ENCODE measurements around the gene HDAC4.

GRCh38 chr2:239009589-239009961 lies 391.2 kb downstream of the HDAC4 start:
- TF ChIP-seq CREB1 (IDR thresholded peaks at IDR 0.05; ENCODE audit: low read depth) (no peak), USF1 (IDR thresholded peaks at IDR 0.05) (no peak), YY1 (IDR thresholded peaks at IDR 0.05; ENCODE audit: low read depth) (no peak), EP300 (IDR thresholded peaks at IDR 0.05; ENCODE audit: borderline replicate concordance) (no peak), MAX (IDR thresholded peaks at IDR 0.05) (no peak)
- TF ChIP-seq, protein P1, sequence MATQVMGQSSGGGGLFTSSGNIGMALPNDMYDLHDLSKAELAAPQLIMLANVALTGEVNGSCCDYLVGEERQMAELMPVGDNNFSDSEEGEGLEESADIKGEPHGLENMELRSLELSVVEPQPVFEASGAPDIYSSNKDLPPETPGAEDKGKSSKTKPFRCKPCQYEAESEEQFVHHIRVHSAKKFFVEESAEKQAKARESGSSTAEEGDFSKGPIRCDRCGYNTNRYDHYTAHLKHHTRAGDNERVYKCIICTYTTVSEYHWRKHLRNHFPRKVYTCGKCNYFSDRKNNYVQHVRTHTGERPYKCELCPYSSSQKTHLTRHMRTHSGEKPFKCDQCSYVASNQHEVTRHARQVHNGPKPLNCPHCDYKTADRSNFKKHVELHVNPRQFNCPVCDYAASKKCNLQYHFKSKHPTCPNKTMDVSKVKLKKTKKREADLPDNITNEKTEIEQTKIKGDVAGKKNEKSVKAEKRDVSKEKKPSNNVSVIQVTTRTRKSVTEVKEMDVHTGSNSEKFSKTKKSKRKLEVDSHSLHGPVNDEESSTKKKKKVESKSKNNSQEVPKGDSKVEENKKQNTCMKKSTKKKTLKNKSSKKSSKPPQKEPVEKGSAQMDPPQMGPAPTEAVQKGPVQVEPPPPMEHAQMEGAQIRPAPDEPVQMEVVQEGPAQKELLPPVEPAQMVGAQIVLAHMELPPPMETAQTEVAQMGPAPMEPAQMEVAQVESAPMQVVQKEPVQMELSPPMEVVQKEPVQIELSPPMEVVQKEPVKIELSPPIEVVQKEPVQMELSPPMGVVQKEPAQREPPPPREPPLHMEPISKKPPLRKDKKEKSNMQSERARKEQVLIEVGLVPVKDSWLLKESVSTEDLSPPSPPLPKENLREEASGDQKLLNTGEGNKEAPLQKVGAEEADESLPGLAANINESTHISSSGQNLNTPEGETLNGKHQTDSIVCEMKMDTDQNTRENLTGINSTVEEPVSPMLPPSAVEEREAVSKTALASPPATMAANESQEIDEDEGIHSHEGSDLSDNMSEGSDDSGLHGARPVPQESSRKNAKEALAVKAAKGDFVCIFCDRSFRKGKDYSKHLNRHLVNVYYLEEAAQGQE (IDR thresholded peaks at IDR 0.05; ENCODE audit: low read depth) = no peak

Measured in Ishikawa (cell line).